Right forelimb (tissue), 1 donor: ENCODE data around the gene CSRP1.
A peak's percentile ranks its signal among the peaks of the same experiment; 100 is the strongest.
"Not testable (repeated sequence)": the region's sequence is repeated elsewhere in the genome, so short reads cannot be mapped to it uniquely, and the experiment has no call there.

Experiments
- DNase-seq: peaks from one replicate; pipeline ENCODE4 v3.0.0-alpha.2; 2018

Gene CSRP1

GRCh38 chr1:201537891-201538611 is 31.1 kb upstream of the CSRP1 start:
- DNase-seq: no peak

- no peak for DNase-seq
Observed at GRCh38 chr1:201537467-201537866, 30.5 kb upstream of the CSRP1 start.

- no peak for DNase-seq
Observed at GRCh38 chr1:201537028-201537427, 30.1 kb upstream of the CSRP1 start.

- DNase-seq: no peak
Observed at GRCh38 chr1:201536558-201536957, 29.6 kb upstream of the CSRP1 start.

GRCh38 chr1:201535919-201536245 is 29.0 kb upstream of the CSRP1 start:
- DNase-seq: no peak

- no peak for DNase-seq
Observed at GRCh38 chr1:201535046-201535918, 28.4 kb upstream of the CSRP1 start.

GRCh38 chr1:201533836-201534235 is 26.9 kb upstream of the CSRP1 start:
- no peak for DNase-seq

GRCh38 chr1:201531551-201532425 is 24.9 kb upstream of the CSRP1 start:
- peak; percentile 83 for DNase-seq

GRCh38 chr1:201530741-201531531 is 24.0 kb upstream of the CSRP1 start:
- peak; percentile 94 for DNase-seq

GRCh38 chr1:201528631-201529252 is 21.8 kb upstream of the CSRP1 start:
- no peak for DNase-seq

- DNase-seq: no peak
Observed at GRCh38 chr1:201527879-201528278, 21.0 kb upstream of the CSRP1 start.

- no peak for DNase-seq
Observed at GRCh38 chr1:201525193-201525778, 18.4 kb upstream of the CSRP1 start.

GRCh38 chr1:201520046-201520575 is 13.2 kb upstream of the CSRP1 start:
- DNase-seq: not testable (repeated sequence)

- DNase-seq: no peak
Observed at GRCh38 chr1:201518071-201518470, 11.1 kb upstream of the CSRP1 start.

GRCh38 chr1:201517631-201518030 is 10.7 kb upstream of the CSRP1 start:
- no peak for DNase-seq

- no peak for DNase-seq
Observed at GRCh38 chr1:201516511-201517127, 9.7 kb upstream of the CSRP1 start.

GRCh38 chr1:201515895-201516294 is 9.0 kb upstream of the CSRP1 start:
- no peak for DNase-seq

GRCh38 chr1:201515062-201515750 is 8.3 kb upstream of the CSRP1 start:
- DNase-seq: no peak

GRCh38 chr1:201514466-201514865 is 7.5 kb upstream of the CSRP1 start:
- DNase-seq: no peak
